Stimulated activated CD4-positive, alpha-beta T cell treated with anti-CD3 and anti-CD28 coated beads, TNF-alpha, amount 100 ng/mL, for 48 hours (primary cell): Measurements from ENCODE around the gene ADISSP.

Experiments used
- DNase-seq, 3 donors: peaks; one replicate each; pipeline ENCODE4 v3.0.0-alpha.2; 2020; ENCODE audit warnings: low read depth in 3 of 3

The ADISSP gene

DNA sequence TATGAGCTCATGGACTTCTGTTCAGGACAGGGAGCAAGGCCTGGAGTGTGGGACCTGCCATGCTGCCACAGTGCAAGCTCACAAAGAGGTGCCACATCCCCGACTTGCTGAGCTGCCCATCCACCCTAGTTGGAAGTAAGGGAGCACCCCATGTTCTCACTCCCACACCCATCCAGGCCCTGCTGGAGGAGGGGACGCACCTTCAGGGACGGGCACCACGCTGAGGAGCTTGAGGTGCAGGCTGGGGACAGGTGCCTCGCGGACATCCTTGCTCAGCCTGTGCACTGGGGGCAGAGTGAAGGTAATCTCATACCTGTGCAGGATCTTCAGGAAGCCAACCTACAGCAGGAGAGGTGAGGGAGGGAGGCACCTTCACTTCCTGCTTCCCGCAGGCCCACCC, 12.3 kb downstream of the ADISSP start:
- no peak for DNase-seq

DNA sequence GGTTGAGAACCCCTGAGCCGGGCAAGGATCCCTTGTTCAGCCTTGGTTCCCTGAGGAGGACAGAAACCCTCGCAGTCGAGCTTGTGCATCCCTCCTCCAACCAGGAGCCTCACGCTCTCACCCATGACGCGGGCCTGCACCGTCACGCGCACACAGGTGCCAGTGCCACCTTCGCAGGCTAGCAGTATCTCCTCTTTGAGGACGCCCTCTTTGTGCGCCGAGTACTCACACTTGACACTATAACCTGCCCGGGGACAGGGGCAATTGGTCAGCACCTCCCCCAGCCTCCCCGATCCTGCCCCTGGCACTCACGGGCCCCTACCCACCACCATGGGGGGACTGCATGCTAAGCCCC, 13.3 kb downstream of the ADISSP start:
- no peak for DNase-seq

DNA sequence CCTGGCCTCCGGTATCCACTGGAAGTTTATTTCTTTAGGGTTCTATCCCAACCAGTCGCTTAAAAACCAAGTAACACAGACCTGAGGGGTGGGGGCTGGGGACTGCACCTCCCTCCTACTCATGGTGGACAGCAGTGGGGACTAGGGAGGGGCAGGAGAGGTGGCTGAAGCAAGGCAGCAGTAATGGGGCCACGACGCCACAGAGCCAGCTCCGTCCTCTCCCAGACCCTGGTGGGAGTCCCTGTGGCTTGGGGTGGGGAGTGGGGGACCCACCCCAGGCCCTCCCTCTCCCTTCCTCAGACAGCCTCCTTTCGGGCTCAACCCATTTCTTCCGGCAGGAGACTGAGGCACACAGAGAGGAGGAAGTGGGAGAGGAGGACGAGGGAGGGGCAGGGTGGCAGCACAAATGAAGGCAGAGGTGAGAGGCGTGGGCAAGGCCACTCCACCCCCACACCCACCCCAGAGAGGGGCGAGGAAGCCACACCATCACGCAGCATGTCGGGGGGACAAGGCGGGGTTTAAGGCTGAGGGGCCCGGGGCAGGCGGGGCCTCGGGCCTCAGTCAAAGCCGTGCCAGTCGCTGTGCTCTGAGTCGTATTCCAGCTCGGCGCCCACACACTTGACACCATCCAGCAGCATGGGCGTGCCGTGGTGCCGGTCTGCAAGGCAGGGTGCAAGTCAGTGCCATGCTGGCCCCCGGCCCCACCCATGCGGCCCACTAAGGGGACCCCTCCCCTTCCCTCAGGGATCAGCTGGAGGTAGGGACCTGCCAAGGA, 13.9 kb downstream of the ADISSP start:
- DNase-seq: no peak

GRCh38 chr20:3753098-3753497, 14.5 kb downstream of the ADISSP start:
- DNase-seq: peak in 2 of 3 donors; percentile 37 to 48

GRCh38 chr20:3752386-3752759, 15.2 kb downstream of the ADISSP start:
- no peak for DNase-seq

- DNase-seq: peak in 2 of 3 donors; percentile 23 to 41
These were observed 15.7 kb downstream of the ADISSP start for GRCh38 chr20:3751675-3752385.

DNA sequence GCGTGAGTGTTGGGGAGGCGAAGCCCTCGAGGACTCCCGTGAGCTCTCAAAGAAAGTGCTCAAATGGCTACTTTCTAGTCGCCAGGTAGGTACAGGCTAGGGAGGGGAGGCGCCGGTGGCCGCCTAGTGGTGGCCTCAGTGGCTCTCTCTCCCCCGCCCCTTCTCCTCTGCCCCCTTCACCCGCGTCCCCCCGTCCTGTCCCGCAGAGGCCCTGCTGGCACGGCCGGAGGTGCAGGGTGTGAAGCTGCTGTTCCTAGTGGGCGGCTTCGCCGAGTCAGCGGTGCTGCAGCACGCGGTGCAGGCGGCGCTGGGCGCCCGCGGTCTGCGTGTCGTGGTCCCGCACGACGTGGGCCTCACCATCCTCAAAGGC, 16.3 kb downstream of the ADISSP start:
- DNase-seq: no peak

- peak in 1 of 3 donors; percentile 26 for DNase-seq
These were observed 17.6 kb downstream of the ADISSP start for GRCh38 chr20:3749689-3750531.

DNA sequence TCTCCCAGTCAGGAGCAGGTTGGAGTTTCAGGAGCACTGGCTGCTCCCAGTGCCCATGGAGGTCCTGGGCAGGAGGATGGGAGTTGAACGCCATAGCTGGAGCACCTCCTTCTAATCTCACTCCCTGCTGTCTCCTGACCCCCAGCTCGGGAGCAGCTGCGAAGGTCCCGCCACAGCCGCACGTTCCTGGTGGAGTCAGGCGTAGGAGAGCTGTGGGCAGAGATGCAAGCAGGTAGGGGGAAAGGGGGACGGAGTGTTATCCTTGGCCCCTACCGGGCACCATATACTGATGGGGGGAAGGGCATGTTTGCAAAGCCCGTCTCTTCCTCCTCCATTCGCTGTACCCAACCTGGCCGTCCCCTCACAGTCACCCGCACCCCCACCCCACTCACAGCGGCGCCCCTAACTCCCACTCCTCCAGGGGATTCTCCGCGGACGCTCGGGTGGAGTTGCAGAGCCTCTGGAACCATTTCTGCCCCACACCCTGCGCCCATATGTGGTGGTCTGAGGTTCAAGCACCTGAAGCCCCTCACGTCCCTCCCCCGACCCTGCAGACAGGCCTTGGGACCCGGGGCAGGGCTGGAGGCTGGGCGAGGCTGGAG, 18.4 kb downstream of the ADISSP start:
- no peak for DNase-seq

DNA sequence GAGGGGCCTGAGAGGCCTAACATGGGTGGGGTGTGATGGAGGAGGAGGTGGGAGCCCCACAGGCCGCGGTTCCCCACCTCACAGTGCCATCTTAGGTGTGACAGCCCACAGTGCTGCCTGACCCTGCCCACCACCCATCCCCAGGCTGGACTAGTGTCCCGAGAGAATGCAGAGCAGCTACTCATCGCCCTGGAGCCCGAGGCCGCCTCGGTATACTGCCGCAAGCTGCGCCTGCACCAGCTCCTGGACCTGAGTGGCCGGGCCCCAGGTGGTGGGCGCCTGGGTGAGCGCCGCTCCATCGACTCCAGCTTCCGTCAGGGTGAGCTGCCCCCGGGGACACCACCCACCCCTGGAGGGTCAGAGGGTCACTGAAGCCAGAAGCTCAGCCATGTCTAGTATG, 19.5 kb downstream of the ADISSP start:
- DNase-seq: no peak

- no peak for DNase-seq
These were observed 20.1 kb downstream of the ADISSP start for GRCh38 chr20:3747471-3747870.

GRCh38 chr20:3745686-3746173, 21.8 kb downstream of the ADISSP start:
- no peak for DNase-seq

DNA sequence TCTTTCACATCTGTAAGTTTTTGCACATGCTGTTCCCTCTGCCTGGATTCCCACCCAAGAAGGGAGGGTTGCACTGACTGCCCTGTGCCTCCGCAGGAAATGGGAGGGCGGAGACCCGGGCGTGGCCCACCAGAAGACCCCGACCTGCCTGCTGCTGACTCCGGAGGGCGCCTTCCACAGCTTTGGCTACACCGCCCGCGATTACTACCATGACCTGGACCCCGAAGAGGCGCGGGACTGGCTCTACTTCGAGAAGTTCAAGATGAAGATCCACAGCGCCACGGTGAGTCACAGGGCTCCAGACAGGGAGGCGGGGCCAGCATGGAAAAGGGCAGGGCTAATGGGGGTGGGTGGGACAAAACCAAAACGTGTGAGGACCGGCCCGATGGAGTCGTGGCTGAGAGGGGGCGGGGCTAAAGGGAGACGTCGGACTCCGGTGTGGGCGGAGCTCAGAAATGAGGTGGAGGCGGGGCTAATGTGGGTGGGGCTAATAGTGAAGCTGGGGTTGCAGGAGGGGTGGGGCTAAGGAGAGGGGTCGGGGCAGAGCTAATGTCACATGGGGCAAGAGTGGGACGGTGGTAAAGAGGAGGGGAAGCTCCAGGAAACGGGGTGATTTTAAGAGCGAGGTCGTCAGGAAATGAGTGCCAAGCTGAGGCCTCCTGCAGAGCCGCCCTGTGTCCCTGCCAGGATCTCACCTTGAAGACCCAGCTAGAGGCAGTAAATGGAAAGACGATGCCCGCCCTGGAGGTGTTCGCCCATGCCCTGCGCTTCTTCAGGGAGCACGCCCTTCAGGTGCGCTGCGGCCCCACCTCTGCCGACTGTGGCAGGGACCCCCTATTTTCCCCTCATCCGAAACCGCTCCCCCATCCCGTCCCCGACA, 22.5 kb downstream of the ADISSP start:
- DNase-seq: peak; percentile 60 to 75 (median 68)

DNA sequence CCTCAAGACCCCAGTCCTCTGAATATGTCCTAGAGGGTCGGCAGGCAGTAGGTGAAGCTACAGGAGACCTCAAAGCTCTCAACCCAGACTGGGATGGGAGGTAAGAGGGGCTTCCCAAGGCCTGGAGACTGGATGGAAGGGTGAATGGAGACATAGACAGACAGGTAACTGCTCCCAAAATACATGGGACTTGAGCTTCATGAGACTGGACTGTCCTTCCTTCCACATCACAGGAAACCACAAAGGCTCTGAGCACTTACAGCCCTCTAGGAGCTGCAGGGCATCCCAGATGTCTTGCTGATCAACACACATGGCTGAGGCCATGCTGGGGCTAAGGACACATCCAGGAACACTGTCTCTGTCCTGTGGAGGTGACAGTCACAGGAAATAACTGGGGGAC, 23.5 kb downstream of the ADISSP start:
- DNase-seq: no peak

DNA sequence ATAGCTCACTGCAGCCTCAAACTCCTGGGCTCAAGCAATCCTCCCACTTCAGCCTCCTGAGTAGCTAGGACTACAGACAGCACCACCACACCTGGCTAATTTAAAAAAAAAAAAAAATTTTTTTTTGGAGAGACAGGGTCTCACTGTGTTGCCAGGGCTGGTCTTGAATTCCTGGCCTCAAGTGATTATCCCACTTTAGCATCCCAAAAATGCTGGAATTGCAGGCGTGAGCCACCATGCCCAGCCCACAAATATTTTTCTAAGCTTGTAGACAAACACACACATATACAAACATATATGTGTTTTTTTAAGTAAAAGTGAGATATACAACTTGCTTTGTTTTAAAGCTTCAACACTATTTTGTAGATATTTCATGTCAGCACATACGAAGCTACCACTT, 24.3 kb downstream of the ADISSP start:
- no peak for DNase-seq

DNA sequence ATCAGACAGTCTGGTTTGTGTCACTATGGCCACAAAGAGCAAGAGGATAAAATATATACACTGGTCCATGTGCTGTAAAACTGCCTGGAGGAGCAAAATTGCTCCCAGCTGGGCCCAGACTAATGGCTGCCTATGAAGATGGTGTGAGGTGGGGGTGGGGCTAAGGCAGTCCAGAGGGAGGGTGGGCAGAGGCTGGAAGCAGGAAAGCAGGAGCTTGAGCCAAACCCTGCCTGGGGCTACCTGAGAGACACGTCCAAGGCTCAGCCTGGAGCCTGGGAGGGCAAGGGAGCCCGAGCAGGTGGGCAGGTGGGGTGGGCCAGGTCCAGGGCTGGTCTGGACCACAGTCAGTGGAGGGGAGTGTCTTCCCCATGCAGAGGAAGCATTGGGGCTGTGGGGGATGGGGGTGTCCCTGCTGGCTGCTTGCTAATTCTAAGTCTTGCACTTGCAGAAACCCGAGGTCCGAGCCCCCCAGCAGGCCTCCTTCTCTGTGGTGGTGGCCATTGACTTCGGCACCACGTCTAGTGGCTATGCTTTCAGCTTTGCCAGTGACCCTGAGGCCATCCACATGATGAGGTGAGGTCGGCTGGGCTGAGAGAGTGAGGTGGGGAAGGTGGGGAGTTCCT, 25.6 kb downstream of the ADISSP start:
- no peak for DNase-seq

- DNase-seq: no peak
These were observed 26.8 kb downstream of the ADISSP start for GRCh38 chr20:3740615-3741301.

GRCh38 chr20:3739926-3740451, 27.6 kb downstream of the ADISSP start:
- no peak for DNase-seq

DNA sequence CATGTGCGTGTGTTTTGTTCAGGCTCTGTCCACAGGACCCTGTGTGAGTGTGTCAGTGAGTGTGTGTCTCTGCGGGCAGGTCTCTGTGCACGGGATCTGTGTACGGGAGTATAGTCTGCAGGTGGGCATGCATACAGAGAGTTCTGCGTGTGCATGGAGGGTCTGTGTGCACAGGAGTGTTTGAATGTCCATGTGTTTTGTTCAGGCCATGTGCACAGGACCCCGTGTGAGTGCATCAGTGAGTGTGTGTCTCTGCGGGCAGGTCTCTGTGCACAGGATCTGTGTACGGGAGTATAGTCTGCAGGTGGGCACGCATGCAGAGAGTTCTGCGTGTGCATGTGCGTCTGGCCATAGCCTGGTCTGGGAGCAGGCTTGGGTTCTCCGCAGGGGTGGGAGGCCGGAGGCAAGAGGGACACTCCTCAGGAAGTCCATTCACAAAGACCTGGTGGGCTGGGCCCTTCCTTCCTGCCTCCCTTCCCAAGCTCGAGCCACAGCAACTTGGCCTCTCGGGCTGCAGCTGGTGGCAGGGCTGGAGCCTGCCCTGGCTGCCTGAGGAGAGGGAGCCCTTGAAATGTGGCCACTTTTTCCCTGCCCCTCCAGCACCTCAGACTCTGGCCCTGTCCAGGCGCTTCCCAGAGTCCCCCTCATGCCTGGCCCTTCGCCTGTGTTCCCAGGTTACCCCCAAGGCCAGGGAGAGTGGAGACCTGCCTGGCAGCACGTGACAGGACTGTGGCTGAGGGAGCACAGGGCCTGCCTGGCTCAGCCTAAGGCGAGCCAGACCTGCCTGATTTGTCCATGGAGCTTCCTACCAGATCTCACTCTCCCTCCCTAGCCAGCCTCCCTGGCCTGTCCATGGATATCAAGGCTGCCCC, 28.3 kb downstream of the ADISSP start:
- DNase-seq: no peak
